Measurements from ENCODE around the gene TUSC2. TPM values are rescaled to one million over a fixed set of nuclear protein-coding genes. Genes with fewer than 3 reads are reported as not detected.

The TUSC2 gene
- total and polyA plus RNA-seq, 2 of the 13 experiments (the other 11 are each of a cell fraction or from before 2014, with no cell fraction given): 36.7 to 39.1 TPM

DNA sequence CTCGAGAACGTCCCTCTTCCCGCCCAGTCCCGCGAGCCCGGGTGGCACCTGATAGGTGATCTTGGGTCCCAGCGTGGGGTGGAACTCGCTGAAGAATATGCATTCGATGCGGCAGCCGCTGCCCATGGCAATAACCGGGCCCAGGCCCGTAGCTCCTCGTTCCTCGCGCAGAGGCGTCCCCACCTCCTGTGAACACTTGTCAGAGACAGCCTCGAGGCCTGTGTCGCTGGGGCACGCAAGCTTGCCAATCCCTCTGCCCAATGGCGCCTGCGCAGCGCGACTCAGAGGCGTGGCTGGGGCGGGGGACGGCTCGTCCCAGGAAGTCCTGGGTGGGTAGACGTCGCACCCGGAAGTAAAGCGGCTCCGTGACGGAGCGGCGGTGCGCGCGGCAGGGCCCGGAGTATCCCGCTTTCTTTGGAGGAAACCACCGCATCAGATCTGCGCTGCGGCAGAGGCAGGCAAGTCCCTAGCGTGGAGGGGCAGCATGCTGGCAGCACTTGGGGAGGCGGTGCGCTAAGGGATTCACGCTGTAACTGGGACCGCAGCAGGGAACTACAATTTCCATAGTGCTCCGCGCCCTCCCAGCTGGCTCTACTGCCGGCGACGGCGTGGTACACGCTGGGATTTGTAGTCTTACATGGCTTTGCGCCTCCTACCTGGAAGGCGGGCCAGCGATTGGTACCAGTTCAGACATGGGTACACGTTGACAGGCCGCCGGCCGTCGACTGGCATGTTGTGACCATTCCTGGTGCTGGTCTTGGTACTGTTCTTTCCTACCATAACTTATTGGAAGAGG lies 22.7 kb upstream of the TUSC2 start, which contains the start of the genes CYB561D2 and NPRL2 (continued):
- TF ChIP-seq ZNF761 (CRISPR knock-in tag; conservative IDR thresholded peaks at IDR 0.05) (peak; percentile 95), SRF (IDR thresholded peaks at IDR 0.05; ENCODE audit: low read depth, low read length) (no peak), ZBTB7A (CRISPR knock-in tag; IDR thresholded peaks at IDR 0.05) (peak; percentile 88), ZNF337 (CRISPR knock-in tag; IDR thresholded peaks at IDR 0.05; ENCODE audit: borderline replicate concordance, low read depth) (peak; percentile 70; the same call in 1 of the 2 replicates), NFRKB (IDR thresholded peaks at IDR 0.05) (no peak), KDM3A (CRISPR knock-in tag; IDR thresholded peaks at IDR 0.05; ENCODE audit: low read depth) (peak; percentile 63), ZFP1 (CRISPR knock-in tag; IDR thresholded peaks at IDR 0.05) (no peak), ZNF773 (CRISPR knock-in tag; IDR thresholded peaks at IDR 0.05; ENCODE audit: borderline replicate concordance) (peak; percentile 95), SMARCC2 (IDR thresholded peaks at IDR 0.05) (no peak), MAX (IDR thresholded peaks at IDR 0.05) (peak; percentile 99), ETV5 (CRISPR knock-in tag; IDR thresholded peaks at IDR 0.05; ENCODE audit: borderline replicate concordance) (peak; percentile 75), SMARCE1 (IDR thresholded peaks at IDR 0.05; ENCODE audit: borderline replicate concordance) (no peak), ZNF558 (CRISPR knock-in tag; IDR thresholded peaks at IDR 0.05; ENCODE audit: borderline replicate concordance) (peak; percentile 97), NFE2L1 (CRISPR knock-in tag; IDR thresholded peaks at IDR 0.05; ENCODE audit: borderline replicate concordance) (peak; percentile 88), MIXL1 (CRISPR knock-in tag; IDR thresholded peaks at IDR 0.05) (peak; percentile 62; the same call in 1 of the 2 replicates), ZNF383 (CRISPR knock-in tag; IDR thresholded peaks at IDR 0.05; ENCODE audit: borderline replicate concordance) (no peak), DMTF1 (CRISPR knock-in tag; IDR thresholded peaks at IDR 0.05) (no peak), TAF1 (CRISPR knock-in tag; IDR thresholded peaks at IDR 0.05) (peak; percentile 84), PAX8 (CRISPR knock-in tag; IDR thresholded peaks at IDR 0.05; ENCODE audit: borderline replicate concordance) (no peak; the same call in 1 of the 2 replicates), GATAD2A (CRISPR knock-in tag; IDR thresholded peaks at IDR 0.05) (peak; percentile 62)
- TF ChIP-seq, protein P1, sequence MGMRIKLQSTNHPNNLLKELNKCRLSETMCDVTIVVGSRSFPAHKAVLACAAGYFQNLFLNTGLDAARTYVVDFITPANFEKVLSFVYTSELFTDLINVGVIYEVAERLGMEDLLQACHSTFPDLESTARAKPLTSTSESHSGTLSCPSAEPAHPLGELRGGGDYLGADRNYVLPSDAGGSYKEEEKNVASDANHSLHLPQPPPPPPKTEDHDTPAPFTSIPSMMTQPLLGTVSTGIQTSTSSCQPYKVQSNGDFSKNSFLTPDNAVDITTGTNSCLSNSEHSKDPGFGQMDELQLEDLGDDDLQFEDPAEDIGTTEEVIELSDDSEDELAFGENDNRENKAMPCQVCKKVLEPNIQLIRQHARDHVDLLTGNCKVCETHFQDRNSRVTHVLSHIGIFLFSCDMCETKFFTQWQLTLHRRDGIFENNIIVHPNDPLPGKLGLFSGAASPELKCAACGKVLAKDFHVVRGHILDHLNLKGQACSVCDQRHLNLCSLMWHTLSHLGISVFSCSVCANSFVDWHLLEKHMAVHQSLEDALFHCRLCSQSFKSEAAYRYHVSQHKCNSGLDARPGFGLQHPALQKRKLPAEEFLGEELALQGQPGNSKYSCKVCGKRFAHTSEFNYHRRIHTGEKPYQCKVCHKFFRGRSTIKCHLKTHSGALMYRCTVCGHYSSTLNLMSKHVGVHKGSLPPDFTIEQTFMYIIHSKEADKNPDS (CRISPR knock-in tag; IDR thresholded peaks at IDR 0.05): no peak; the same call in 1 of the 2 replicates
- TF ChIP-seq, protein P2, sequence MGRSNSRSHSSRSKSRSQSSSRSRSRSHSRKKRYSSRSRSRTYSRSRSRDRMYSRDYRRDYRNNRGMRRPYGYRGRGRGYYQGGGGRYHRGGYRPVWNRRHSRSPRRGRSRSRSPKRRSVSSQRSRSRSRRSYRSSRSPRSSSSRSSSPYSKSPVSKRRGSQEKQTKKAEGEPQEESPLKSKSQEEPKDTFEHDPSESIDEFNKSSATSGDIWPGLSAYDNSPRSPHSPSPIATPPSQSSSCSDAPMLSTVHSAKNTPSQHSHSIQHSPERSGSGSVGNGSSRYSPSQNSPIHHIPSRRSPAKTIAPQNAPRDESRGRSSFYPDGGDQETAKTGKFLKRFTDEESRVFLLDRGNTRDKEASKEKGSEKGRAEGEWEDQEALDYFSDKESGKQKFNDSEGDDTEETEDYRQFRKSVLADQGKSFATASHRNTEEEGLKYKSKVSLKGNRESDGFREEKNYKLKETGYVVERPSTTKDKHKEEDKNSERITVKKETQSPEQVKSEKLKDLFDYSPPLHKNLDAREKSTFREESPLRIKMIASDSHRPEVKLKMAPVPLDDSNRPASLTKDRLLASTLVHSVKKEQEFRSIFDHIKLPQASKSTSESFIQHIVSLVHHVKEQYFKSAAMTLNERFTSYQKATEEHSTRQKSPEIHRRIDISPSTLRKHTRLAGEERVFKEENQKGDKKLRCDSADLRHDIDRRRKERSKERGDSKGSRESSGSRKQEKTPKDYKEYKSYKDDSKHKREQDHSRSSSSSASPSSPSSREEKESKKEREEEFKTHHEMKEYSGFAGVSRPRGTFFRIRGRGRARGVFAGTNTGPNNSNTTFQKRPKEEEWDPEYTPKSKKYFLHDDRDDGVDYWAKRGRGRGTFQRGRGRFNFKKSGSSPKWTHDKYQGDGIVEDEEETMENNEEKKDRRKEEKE (IDR thresholded peaks at IDR 0.05): no peak
- TF ChIP-seq, protein P3, sequence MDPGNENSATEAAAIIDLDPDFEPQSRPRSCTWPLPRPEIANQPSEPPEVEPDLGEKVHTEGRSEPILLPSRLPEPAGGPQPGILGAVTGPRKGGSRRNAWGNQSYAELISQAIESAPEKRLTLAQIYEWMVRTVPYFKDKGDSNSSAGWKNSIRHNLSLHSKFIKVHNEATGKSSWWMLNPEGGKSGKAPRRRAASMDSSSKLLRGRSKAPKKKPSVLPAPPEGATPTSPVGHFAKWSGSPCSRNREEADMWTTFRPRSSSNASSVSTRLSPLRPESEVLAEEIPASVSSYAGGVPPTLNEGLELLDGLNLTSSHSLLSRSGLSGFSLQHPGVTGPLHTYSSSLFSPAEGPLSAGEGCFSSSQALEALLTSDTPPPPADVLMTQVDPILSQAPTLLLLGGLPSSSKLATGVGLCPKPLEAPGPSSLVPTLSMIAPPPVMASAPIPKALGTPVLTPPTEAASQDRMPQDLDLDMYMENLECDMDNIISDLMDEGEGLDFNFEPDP (CRISPR knock-in tag; conservative IDR thresholded peaks at IDR 0.05): peak; percentile 92; the same call in 1 of the 2 replicates

Data from HepG2 (cell line).